HG02610 (cell line): ENCODE data around the gene UNK.
A peak's percentile ranks its signal among the peaks of the same experiment; 100 is the strongest.
"Not testable (repeated sequence)": the region's sequence is repeated elsewhere in the genome, so short reads cannot be mapped to it uniquely, and the experiment has no call there.

Source experiments
- ATAC-seq: cut with Tn5 transposase; IDR thresholded peaks from one replicate; pipeline ENCODE4 v1.9.1; 2021; ENCODE audit warnings: mild to moderate bottlenecking, moderate library complexity; ENCODE audit not compliant: unreplicated experiment

The UNK gene

DNA sequence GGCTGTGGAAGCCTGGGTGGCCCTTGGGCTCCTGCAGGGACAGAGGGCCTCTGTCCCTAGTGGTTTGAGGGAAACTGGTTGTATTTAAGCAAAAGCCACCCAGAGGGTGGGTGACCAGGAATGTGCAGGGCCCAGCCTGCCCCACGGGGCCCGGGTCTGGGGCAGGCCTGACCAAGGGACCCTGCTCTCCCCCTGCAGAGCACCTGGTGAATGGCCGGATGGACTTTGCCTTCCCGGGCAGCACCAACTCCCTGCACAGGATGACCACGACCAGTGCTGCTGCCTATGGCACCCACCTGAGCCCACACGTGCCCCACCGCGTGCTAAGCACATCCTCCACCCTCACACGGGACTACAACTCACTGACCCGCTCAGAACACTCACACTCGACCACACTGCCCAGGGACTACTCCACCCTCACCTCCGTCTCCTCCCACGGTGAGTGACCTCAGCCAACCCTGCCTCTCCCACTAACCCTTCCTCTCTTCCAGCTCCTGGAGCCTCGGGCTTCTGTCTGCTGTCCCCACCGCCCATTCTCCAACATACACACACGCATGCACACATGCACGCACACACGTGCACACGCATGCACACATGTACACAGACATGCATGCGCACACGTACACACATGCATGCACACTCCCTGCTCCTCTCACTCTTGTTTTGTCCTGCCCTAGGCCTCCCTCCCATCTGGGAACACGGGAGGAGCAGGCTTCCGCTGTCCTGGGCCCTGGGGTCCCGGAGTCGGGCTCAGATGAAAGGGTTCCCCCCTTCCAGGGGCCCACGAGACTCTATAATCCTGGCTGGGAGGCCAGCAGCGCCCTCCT, 30.0 kb upstream of the UNK start:
- ATAC-seq, result no peak

DNA sequence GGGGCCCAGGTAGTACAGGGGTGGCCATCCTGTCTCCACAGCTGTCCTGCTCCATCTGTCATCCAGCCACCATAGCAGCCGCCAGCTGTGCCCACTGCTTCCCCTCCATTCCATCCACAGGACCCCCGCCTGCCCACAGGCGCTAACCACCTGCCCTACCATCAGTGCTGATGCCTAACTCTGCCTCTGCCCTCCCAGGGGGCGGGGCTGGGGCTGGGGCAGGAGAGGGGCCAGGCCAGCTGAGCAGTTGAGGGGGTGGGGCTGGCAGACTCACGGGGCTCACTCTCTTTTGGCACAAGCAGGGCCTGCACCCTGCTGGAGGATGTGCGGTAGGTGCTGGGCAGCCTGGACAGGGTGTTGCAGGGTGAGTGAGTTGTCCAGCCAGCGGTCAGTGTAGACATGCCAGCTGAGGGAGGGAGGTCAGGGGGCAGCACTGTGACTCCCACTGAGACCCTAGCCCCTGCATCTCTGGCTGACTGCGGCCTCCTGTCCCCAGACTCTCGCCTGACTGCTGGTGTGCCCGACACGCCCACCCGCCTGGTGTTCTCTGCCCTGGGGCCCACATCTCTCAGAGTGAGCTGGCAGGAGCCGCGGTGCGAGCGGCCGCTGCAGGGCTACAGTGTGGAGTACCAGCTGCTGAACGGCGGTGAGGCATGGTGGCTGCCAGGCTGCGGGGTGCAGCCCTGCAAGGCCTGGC, 29.3 kb upstream of the UNK start:
- no peak for ATAC-seq

DNA sequence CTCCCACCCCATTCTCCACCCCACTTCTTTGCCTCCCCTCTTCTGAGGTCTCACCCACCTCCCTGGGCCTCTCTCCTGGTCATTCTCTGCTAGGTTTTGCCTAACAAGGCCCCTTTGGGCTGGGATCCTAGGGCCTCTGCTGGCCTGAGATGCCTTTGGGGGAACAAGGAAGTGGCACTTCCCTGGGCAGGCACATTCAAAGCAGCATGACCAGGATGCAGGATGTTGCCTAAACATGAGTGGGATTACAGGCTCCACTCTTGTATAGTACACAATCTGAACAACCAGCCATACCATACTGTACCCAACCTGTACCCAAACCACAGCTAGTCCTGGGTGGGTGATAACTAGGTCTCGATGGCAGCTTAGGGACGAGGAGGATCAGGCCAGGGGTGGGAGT, 28.6 kb upstream of the UNK start:
- ATAC-seq, result no peak

DNA sequence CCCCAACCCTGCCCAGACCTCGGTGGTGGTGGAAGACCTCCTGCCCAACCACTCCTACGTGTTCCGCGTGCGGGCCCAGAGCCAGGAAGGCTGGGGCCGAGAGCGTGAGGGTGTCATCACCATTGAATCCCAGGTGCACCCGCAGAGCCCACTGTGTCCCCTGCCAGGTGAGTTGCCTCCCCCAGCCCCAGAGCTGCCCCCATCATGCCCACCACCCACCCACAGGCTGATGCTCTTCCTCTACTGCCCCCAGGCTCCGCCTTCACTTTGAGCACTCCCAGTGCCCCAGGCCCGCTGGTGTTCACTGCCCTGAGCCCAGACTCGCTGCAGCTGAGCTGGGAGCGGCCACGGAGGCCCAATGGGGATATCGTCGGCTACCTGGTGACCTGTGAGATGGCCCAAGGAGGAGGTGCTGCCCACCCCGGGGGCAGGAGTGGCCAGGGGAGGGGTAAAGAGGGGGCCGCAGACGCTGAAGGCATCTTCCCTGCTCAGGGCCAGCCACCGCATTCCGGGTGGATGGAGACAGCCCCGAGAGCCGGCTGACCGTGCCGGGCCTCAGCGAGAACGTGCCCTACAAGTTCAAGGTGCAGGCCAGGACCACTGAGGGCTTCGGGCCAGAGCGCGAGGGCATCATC, 28.0 kb upstream of the UNK start:
- ATAC-seq, result no peak

DNA sequence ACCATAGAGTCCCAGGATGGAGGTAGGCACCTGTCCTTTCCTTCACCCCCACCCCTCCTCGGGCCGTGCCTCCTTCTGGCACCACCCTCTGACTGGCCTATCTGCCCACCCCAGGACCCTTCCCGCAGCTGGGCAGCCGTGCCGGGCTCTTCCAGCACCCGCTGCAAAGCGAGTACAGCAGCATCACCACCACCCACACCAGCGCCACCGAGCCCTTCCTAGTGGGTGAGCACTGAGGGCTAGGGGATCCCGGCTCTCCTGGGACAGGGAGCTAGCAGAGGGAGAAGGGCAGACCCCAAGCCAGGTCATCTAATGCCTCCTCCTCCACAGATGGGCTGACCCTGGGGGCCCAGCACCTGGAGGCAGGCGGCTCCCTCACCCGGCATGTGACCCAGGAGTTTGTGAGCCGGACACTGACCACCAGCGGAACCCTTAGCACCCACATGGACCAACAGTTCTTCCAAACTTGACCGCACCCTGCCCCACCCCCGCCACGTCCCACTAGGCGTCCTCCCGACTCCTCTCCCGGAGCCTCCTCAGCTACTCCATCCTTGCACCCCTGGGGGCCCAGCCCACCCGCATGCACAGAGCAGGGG, 27.4 kb upstream of the UNK start:
- ATAC-seq, result no peak

DNA sequence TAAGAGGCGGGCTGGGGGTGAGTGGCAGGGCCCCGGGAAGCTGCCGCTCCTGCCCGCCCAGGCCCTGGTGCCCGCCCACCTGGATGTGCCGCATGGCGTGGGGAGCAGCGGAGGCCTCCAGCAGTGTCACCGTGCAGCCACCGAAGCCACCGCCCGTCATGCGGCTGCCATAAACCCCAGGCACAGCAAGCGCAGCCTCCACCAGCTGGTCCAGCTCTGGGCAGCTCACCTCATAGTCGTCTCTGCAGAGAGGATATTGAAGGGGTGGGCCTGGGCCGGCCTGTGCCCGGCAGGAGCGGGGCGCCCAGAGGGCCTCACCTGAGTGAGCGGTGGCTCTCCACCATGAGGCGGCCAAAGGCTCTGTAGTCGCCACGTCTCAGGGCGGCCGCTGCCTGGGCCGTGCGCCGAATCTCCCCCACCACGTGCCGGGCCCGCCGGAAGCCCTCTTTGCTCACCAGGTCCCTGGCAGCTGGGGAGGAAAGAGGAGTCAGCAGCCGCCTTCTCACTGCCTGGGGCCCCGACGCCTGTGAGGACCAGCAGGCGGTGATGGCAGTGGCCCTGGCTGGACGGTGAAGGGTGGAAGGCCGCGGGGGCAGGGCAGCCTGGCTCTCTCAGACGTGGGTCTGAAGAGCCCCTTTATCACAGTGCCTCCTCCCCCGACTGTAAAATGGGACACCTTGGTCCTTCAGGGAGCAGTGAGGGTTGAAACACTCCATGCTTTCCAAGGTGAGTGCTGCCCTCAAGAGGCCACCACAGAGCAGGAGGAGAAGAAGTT, 26.3 kb upstream of the UNK start:
- no peak for ATAC-seq

DNA sequence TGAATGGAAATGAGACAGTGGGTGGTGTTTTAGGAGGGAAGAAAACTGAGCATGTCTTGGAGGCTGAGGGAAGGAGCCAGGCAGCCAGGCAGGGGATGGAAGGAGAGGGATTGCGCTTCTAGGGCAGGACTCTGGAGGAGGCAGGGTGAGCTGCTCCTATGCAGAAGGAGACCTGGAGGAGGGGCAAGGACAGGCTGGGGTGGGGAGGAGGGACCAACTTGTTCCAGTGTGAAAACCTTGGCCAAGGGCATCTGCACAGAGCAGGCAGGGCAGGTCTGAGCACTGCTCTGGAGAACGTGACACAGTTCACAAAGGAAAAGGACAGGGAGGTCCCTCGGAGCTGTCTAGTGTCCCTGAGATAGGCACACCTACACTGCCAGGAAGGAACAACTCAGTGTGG, 25.1 kb upstream of the UNK start:
- no peak for ATAC-seq

DNA sequence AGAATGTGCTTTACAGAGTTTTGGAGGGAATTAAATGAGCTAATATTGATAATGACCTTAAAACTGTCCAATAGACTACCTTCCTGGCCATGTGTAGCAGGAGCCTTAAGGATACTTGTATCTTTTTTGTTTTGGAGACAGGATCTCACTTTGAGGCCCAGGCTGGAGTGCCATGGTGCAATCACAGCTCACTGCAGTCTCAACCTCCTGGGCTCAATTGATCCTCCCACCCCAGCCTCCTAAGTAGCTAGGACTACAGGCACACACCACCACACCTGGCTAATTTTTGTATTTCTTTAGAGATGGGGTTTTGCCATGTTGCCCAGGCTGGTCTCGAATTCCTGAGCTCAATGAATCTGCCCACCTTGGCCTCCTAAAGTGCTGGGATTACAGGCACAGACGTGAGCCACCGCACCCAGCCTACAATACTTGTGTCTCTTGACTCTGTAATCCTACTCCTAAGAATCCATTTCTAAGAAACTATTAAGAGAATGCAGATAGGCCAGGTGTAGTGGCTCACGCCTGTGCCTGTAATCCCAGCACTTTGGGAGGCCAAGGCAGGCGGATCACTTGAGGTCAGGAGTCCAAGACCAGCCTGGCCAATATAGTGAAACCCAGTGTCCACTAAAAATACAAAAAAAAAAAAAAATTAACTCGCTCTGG, 24.5 kb upstream of the UNK start:
- ATAC-seq, result not testable (repeated sequence)

DNA sequence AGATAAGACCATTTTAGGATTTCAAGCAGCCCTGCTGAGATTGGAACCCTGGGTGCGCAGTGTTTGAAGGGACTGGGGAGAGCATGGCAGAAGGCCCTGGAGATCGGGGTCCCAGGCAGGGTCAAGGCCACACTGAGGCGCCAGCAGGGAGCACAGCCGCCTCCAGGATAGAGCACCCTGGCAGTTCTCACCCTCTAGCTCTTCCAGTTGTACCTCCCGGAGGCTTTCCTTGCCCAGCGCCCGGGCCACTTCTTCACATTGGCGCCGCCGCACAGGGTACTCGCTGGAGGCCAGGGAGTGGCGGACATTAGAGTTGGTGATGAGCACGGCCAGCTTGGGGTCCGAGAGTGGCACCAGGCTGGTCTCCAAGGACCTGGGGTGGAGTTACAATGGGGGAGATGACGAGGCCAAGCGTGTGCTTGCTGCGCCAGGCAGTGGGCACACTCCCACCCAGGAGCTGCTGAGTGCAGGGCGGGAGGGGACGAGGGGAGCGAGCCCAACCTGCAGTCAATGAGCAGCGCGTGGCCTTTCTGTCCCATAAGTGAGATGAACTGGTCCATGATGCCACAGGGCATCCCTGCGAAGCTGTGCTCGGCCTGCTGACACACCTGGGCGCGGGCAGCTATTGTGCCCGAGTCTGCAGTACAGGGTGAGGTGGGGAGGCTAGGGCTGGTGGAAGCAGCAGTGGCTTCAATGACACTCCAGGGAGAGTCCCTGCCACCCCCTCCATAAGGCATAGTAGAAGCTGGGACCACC, 21.9 kb upstream of the UNK start:
- ATAC-seq, result no peak

DNA sequence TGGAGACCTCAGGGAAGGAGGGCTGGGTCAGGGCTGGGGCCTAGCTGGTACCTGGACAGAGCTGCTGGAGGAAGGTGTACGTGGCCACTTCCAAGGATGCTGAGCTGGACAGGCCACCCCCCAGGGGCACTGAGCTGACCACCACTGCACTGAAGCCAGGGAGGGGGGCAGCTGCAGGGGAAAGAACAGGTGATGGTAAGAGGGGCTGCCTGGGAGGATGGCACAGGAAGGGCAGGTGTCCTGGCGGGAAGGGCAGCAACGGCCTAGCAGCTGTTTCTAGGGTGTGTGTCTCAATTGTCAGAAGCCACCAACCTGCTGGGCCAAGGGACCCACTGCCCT, 21.4 kb upstream of the UNK start:
- ATAC-seq, result no peak

DNA sequence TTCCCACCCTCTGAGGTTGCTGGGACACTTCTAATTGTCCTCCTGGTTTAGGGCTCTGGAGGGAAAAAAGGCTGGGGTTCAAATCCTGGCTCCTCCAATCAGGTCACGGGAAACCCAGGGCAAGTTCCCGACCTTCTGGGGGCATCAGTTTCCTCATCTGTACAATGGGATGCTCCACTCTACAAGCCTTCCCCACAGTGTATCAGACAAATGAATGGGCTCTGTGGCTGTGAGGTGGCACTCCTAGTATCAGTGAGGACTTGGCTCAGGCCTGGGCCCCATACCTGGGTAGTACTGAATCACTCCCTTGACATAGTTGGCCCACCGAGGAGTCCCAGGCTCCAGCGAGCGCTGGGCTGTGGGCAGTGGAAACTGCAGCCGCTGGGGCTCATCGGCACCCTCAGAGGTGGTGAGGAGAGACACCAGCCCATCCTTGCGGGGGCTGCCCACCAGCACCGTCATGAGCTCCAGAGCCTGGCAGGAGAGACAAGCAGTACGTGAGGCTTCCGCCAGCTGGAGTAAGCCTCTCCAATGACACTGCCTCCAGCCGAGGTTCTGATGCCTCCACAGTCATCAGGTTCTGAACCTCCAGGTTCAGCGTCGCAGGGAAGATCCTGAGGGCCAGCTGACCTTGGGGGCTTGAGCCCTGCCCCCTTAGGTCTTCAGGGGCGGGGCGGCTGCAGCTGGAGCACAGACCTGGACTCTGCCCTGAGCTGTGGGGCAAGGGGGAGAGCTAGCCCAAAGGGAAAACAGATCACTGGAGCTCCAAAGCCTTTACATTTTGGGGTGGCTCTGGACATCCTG, 20.8 kb upstream of the UNK start:
- ATAC-seq, result no peak

DNA sequence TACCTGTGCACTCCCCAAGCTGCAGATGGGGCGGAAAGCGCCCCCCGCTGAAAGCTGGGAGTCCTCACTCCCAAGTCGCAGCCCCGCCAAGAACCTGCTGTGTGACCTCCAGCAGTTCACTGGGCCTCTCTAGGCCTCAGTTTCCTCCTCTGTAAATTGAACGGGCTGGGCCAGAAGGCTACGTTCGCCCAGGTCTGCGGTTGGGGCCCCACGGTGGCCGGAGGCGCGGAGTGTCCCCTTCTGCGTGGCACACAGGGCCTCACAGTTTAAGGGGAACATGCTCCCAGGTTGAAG, 20.2 kb upstream of the UNK start:
- no peak for ATAC-seq

DNA sequence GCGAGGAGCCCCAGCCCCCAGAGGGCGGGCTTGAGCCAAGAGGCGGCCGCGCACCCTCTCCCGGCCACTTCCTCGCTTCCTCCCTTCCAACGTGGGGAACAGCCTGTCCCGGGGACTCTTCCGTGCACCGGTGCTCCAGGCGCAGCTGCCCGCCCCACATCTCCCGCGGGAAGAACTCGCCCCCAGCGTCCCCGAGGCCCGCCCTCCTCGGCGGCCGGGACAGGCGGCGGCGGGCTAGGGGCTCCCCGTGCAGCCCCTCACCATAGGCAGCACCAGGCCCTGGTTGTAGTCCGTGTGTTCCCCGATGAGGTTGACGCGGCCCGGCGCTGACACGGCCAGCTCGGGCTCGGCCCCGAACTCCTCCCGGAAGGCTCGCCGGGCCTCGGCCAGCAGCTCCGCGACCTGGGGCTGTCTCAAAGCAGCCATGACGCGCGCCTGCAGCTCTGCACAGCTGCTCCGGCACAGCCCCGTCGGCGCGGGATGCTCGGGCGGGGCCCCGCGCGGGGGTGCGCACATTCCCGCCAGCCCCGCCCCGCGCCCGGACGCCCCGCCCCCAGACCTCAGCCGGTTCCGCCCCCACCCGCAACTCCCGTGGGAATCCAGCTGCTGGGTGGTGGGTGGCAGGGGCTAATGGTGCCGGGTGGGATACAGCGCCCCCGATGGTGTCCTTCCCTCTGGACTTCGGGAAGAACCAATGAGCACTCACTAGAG, 19.7 kb upstream of the UNK start, which contains the start of gene GALK1:
TSS of gene GALK1 (minus strand) at position 482 of the 711 bp plus-strand sequence. CDS start at position 426, 56 bp downstream.
- peak; percentile 61 for ATAC-seq

DNA sequence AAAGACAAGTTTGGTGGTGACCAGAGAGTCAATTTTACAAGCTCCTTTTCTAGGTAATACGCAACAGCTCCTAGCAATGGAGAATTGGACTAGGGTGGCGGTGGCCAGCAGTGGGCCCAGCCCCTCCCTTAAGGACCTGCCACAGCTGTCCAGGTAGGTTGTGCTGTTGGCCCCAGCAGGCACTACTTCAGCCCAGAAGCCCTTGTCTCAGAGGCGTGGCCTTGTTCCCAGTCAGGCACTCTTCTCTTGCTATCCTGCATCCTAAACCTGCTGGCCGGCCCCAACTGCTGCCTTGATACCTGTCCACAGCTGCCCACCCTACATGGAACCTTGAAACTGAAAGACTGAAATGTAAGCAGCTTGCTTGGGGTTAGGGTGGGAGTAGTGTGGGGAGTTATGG, 18.6 kb upstream of the UNK start:
- no peak for ATAC-seq

DNA sequence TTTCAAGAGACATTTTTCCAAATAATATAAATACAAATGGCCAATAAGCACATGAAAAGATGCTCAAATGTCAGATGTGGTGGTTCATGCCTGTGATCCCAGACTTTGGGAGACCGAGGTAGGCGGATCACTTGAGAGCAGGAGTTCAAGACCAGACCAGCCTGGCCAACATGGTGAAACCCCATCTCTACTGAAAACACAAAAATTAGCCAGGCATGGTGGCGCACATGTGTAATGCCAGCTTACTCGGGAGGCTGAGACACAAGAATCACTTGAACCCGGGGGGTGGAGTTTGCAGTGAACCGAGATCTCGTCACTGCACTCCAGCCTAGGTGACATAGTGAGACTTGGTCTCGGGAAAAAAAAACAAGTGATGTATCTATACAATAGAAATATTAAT, 16.7 kb upstream of the UNK start:
- ATAC-seq, result no peak

DNA sequence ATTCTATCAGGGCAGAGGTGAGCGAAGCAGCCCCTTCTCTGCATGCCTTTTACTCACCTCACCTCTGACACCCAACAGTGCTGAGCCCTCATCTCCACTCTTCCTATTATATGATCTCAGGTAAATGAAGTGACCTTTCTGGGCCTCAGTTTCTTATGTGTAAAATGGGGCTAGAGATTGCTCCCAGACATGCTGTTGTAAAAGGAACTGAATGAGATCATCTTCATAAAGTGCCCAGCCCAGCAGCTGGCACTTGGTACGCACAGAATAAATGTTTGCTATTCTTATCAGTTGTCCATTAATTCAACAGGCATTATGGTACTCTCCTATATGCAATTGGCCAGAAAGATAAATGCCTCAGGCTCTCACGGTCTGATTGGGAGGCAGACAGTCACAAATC, 15.1 kb upstream of the UNK start:
- ATAC-seq, result no peak

DNA sequence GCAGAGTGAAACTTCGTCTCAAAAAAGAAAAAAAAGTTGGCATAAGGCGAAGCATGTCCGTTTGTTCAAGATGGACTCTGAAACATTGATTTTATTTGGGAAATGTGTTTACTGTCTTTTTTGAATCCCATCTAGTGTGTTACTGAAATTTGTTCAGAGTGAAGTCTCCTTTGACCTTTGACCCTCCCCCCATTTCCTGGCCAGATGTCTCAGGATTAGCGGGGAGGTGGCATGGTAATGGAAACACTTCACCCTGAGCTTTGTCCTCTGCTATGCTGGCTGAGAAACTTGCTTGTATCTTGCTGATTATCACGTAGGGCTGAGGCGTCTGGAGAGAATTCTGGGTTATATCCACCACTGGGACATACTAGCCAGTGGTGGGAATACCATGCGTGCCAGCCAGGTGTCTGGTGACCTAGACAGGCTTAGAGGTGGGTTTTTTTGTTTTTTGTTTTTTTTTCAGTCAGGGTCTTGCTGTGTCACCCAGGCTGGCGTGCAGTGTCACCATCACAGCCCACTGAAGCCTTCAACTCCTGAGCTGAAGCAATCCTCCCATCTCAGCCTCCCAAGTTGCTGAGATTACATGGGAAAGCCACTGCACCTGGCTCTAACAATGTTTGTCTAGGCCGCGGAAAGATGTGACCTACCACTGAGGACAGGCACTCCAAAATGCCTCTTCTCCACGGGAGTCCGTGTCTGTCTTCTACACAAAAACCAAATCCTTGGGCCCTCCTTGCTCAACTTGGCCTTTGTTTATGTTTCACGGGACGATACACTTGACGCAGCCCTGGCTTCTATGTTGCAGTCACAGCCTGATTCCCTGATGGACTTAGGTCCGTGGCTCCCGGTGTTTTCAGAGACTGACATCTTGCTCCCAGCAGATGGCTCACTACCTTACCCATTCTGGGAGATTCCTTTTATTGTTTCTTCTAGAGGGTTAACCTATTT, 13.0 kb upstream of the UNK start:
- no peak for ATAC-seq
